Motor neuron (in vitro differentiated cells): Measurements from ENCODE around the gene SNCAIP. TPM values are rescaled to one million over a fixed set of nuclear protein-coding genes. Genes with fewer than 3 reads are reported as not detected.

Source experiments
- ATAC-seq, 8 experiments: fragments of 200-7000 bp; cut with Tn5 transposase; replicated peaks in 6 of 8; 2 replicates each; pipeline ENCODE4 v1.8.0; 2021; ENCODE audit warnings: mild to moderate bottlenecking in 8 of 8, moderate library complexity in 8 of 8
- H3K27ac ChIP-seq, 2 donors: fragments of 250-450 bp; sonication (Bioruptor Pico); 2 replicates each; pipeline ENCODE4 v1.9.0; 2021; ENCODE audit warnings: antibody characterized with exemption in 2 of 2, mild to moderate bottlenecking in 2 of 2, moderate library complexity in 1 of 2
- H3K4me1 ChIP-seq, 2 donors: fragments of 250-450 bp; sonication (Bioruptor Pico); replicated peaks in 1 of 2; 2 replicates each; pipeline ENCODE4 v1.6.1; 2021; ENCODE audit warnings: antibody characterized with exemption in 2 of 2, mild to moderate bottlenecking in 2 of 2, moderate library complexity in 1 of 2
- H3K4me3 ChIP-seq, 5 donors: fragments of 250-450 bp; sonication (Bioruptor Pico); 2 replicates each; pipeline ENCODE4 v1.9.0; 2021; ENCODE audit warnings: antibody characterized with exemption in 5 of 5, mild to moderate bottlenecking in 5 of 5, moderate library complexity in 4 of 5
- WGBS, 10 experiments: fragments of 450-650 bp; shearing (Covaris generic); methylation state at CpG; one replicate each; pipeline ENCODE4 v1.0.0; 2022; 5-methylcytosine and 5-hydroxymethylcytosine counted together
- in situ Hi-C, 9 experiments: fragments of 400-800 bp; cut with MboI; loops; one replicate each; pipeline ENCODE4 v1.15.0; 2021; ENCODE audit warnings: low sequenced_read_pairs in 9 of 9, low pct_unique_long_range_greater_than_20kb in 2 of 9; ENCODE audit not compliant: unreplicated experiment in 9 of 9
- total RNA-seq, 8 experiments: library from RNA; unstranded; fragments of 300-600 nt; gene quantifications; 2 replicates each; pipeline versions ENCODE4 v1.2.3 to v1.2.4, GENCODE V29; 2022

SNCAIP gene
- total RNA-seq, 8 experiments from 2014 or later: 1.6 to 42.3 (median 17.8) TPM

GRCh38 chr5:122426301-122426700, 114.3 kb downstream of the SNCAIP start:
- no peak overlapping the region for H3K27ac ChIP-seq
- WGBS, 10 experiments: 51 to 100% (median 85%) methylated on average over 2 to 3 of the region's 3 CpGs
- H3K4me1 ChIP-seq: peaks cover 7 to 31% of the 10 kb centered on the region in 2 donors
- no peak overlapping the region for H3K4me3 ChIP-seq
- no peak for ATAC-seq
- in situ Hi-C loops: no loop called here

GRCh38 chr5:122427621-122428020, 115.6 kb downstream of the SNCAIP start:
- 13 to 100% (median 93%) methylated on average over 1 to 2 of the region's 2 CpGs; no CpG with 5 or more reads in 2 of the 10 experiments for WGBS, 10 experiments
- in situ Hi-C loops: no loop called here
- no peak overlapping the region for H3K4me3 ChIP-seq
- H3K27ac ChIP-seq: no peak overlapping the region
- ATAC-seq: no peak
- H3K4me1 ChIP-seq: peaks cover 7 to 36% of the 10 kb centered on the region in 2 donors

- H3K4me3 ChIP-seq: no peak overlapping the region
- peaks cover 9 to 27% of the 10 kb centered on the region in 2 donors for H3K4me1 ChIP-seq
- WGBS, 10 experiments: 26 to 82% (median 60%) methylated on average over 3 to 7 of the region's 7 CpGs
- in situ Hi-C loops: no loop called here
- peak in 7 of 8 experiments; percentile 59 to 97 (median 94) for ATAC-seq
- peak overlapping the region; percentile 64 to 84 for H3K27ac ChIP-seq
Observed at GRCh38 chr5:122429545-122430318, 117.7 kb downstream of the SNCAIP start.

GRCh38 chr5:122430319-122430586, 118.2 kb downstream of the SNCAIP start:
- 63 to 94% (median 81%) methylated on average over 1 to 2 of the region's 2 CpGs; no CpG with 5 or more reads in 1 of the 10 experiments for WGBS, 10 experiments
- H3K4me1 ChIP-seq: peaks cover 15 to 30% of the 10 kb centered on the region in 2 donors
- in situ Hi-C loops: no loop called here
- no peak for ATAC-seq
- peak overlapping the region in 1 of 2 donors; percentile 11 for H3K27ac ChIP-seq
- H3K4me3 ChIP-seq: no peak overlapping the region

GRCh38 chr5:122431298-122431697, 119.3 kb downstream of the SNCAIP start:
- 54 to 100% (median 90%) methylated on average over 1 of the region's 1 CpG; no CpG with 5 or more reads in 1 of the 10 experiments for WGBS, 10 experiments
- in situ Hi-C loops: no loop called here
- no peak for ATAC-seq
- Histone ChIP-seq H3K27ac (no peak overlapping the region), H3K4me1 (peaks cover 22 to 39% of the 10 kb centered on the region in 2 donors), H3K4me3 (no peak overlapping the region)

- H3K4me3 ChIP-seq: no peak overlapping the region
- 8 to 94% (median 77%) methylated on average over 1 to 5 of the region's 5 CpGs; no CpG with 5 or more reads in 1 of the 10 experiments for WGBS, 10 experiments
- in situ Hi-C loops: no loop called here
- H3K27ac ChIP-seq: no peak overlapping the region
- peaks cover 22 to 37% of the 10 kb centered on the region in 2 donors for H3K4me1 ChIP-seq
- no peak for ATAC-seq
Observed at GRCh38 chr5:122434205-122434970, 122.4 kb downstream of the SNCAIP start.

- ATAC-seq: peak in 5 of 8 experiments; percentile 54 to 76 (median 65)
- peaks cover 18 to 33% of the 10 kb centered on the region in 2 donors for H3K4me1 ChIP-seq
- in situ Hi-C loops: no loop called here
- H3K4me3 ChIP-seq: no peak overlapping the region
- WGBS, 10 experiments: 67 to 100% (median 90%) methylated on average over 1 to 4 of the region's 4 CpGs; no CpG with 5 or more reads in 1 of the 10 experiments
- no peak overlapping the region for H3K27ac ChIP-seq
Observed at GRCh38 chr5:122435234-122435633, 123.2 kb downstream of the SNCAIP start.

GRCh38 chr5:122435761-122436160, 123.7 kb downstream of the SNCAIP start:
- peak in 3 of 8 experiments; percentile 13 to 47 (median 40) for ATAC-seq
- Histone ChIP-seq H3K4me1 (peaks cover 18 to 29% of the 10 kb centered on the region in 2 donors), H3K27ac (no peak overlapping the region), H3K4me3 (no peak overlapping the region)
- 76 to 100% (median 94%) methylated on average over 1 to 3 of the region's 3 CpGs; no CpG with 5 or more reads in 2 of the 10 experiments for WGBS, 10 experiments
- in situ Hi-C loops: no loop called here

- no peak overlapping the region for H3K4me3 ChIP-seq
- no peak for ATAC-seq
- in situ Hi-C loops: no loop called here
Observed at GRCh38 chr5:122436615-122437014, 124.6 kb downstream of the SNCAIP start.

GRCh38 chr5:122439645-122440044, 127.6 kb downstream of the SNCAIP start:
- in situ Hi-C loops: no loop called here
- H3K4me3 ChIP-seq: no peak overlapping the region
- peaks cover 14 to 15% of the 10 kb centered on the region in 2 donors for H3K4me1 ChIP-seq
- no peak overlapping the region for H3K27ac ChIP-seq
- WGBS, 10 experiments: 56 to 100% (median 100%) methylated on average over 1 of the region's 1 CpG
- ATAC-seq: no peak

More at GRCh38 chr5:122436615-122437014, 124.6 kb downstream of the SNCAIP start:
- Histone ChIP-seq H3K27ac (no peak overlapping the region), H3K4me1 (peaks cover 18 to 21% of the 10 kb centered on the region in 2 donors)

GRCh38 chr5:122442938-122443337, 130.9 kb downstream of the SNCAIP start:
- Histone ChIP-seq H3K4me3 (no peak overlapping the region), H3K27ac (no peak overlapping the region), H3K4me1 (no peaks in the 10 kb centered on the region)
- WGBS, 10 experiments: 0 to 75% (median 7%) methylated on average over 1 of the region's 1 CpG; no CpG with 5 or more reads in 4 of the 10 experiments
- in situ Hi-C loops: no loop called here
- no peak for ATAC-seq

- ATAC-seq: no peak
- Histone ChIP-seq H3K4me1 (no peaks in the 10 kb centered on the region), H3K4me3 (no peak overlapping the region), H3K27ac (no peak overlapping the region)
- in situ Hi-C loops: no loop called here
- 80 to 89% methylated on average over 1 to 3 of the region's 5 CpGs; no CpG with 5 or more reads in 8 of the 10 experiments for WGBS, 10 experiments
Observed at GRCh38 chr5:122444411-122444810, 132.4 kb downstream of the SNCAIP start.

- Histone ChIP-seq H3K4me1 (no peaks in the 10 kb centered on the region), H3K27ac (no peak overlapping the region), H3K4me3 (no peak overlapping the region)
- ATAC-seq: no peak
- 15 to 100% (median 88%) methylated on average over 1 of the region's 1 CpG; no CpG with 5 or more reads in 3 of the 10 experiments for WGBS, 10 experiments
- in situ Hi-C loops: no loop called here
Observed at GRCh38 chr5:122445070-122445469, 133.0 kb downstream of the SNCAIP start.
